Pancreas (tissue), 10 donors: ENCODE measurements around the gene PLA2G4D. TPM values are rescaled to one million over a fixed set of nuclear protein-coding genes. Genes with fewer than 3 reads are reported as not detected.

ENCODE experiments used
- ATAC-seq, 4 donors: fragments of 200-7000 bp; cut with Tn5 transposase; one replicate each; pipeline versions ENCODE4 v1.8.0 to v1.9.1; 2020; ENCODE audit warnings: mild to moderate bottlenecking in 4 of 4, moderate library complexity in 4 of 4
- DNase-seq, 6 donors: peaks; one replicate each; pipeline ENCODE4 v3.0.0-alpha.2; 2020
- FAIRE-seq: peaks from 2 replicates; lab custom pipeline; 2012; peaks lifted over from hg19 to GRCh38; lab: Jason Lieb, UNC
- H3K27ac ChIP-seq, 4 donors: fragments of 200-600 bp; sonication (generic); 1 replicate in 3 of 4; 2 replicates in 1 of 4; pipeline versions ENCODE4 v1.5.0 to v1.8.0; 2020
- H3K27me3 ChIP-seq, 4 donors: fragments of 200-600 bp; one replicate each; pipeline ENCODE4 v1.8.0; 2021
- H3K36me3 ChIP-seq, 3 donors: fragments of 200-600 bp; sonication (generic) in 1 of 3; one replicate each; pipeline versions ENCODE4 v1.5.0 to v1.8.0; 2020 to 2021
- H3K4me1 ChIP-seq, 3 donors: fragments of 200-600 bp; one replicate each; pipeline ENCODE4 v1.8.0; 2021
- H3K4me3 ChIP-seq, 4 donors: fragments of 200-600 bp; sonication (generic) in 2 of 4; one replicate each; pipeline versions ENCODE4 v1.5.0 to v1.8.0; 2020 to 2021
- H3K9me3 ChIP-seq, 4 donors: fragments of 200-600 bp; one replicate each; pipeline ENCODE4 v1.8.0; 2021
- WGBS, 2 donors: extraction: QIAGEN DNeasy Blood & Tissue Kit; methylation state at CpG; one replicate each; pipeline ENCODE4 v1.1.7; 2013; 5-methylcytosine and 5-hydroxymethylcytosine counted together
- intact Hi-C, 3 donors: fragments of 100-400 bp; cut with DNase I; formaldehyde crosslinking; loops; one replicate each; pipeline versions ENCODE4 v1.11.1 to v1.14.2; 2022
- polyA plus RNA-seq, 2 donors: library from polyadenylated mRNA; stranded (reverse); fragments of 200-250 nt; gene quantifications; one replicate each; pipeline ENCODE4 v1.2.3, GENCODE V29; 2013
- total RNA-seq, 6 donors: library from RNA; stranded (reverse); fragmentation: NEBNext Ultra II Directional in 4 of 6; extraction: Animal tissue kit (Norgen Biotek cat#: 25700) in 4 of 6; gene quantifications; one replicate each; pipeline versions ENCODE4 v1.2.1 to v1.2.4, GENCODE V29; 2021 to 2023
- TF ChIP-seq, protein P1 (sequence below), 4 donors: fragments of 200-600 bp; sonication (generic) in 3 of 4; IDR thresholded peaks; one replicate each; pipeline versions ENCODE4 v1.5.0 to v1.8.0; 2021; ENCODE audit warnings: antibody characterized with exemption in 4 of 4
- donor health status: healthy with polysubstance abuse.
- donor health status: DM: no; HTN: no; CAD: no; lungs with moderate emphysema.
- donor health status: DM: no; HTN: no; CAD: no.
- donor health status: control.
- donor health status: control.
- donor health status: Bipolar disorder and iron deficiency.
- donor health status: DM: yes; HTN: yes; CAD: no.
- donor health status: DM: no; HTN: no; CAD: no.
- donor health status: DM: no; HTN: no; CAD: no.
- donor health status: DM: yes; HTN: yes; CAD: no.

The PLA2G4D gene
- total and polyA plus RNA-seq, 8 donors: 0.04 to 0.31 (median 0.07) TPM; not detected in 4

DNA sequence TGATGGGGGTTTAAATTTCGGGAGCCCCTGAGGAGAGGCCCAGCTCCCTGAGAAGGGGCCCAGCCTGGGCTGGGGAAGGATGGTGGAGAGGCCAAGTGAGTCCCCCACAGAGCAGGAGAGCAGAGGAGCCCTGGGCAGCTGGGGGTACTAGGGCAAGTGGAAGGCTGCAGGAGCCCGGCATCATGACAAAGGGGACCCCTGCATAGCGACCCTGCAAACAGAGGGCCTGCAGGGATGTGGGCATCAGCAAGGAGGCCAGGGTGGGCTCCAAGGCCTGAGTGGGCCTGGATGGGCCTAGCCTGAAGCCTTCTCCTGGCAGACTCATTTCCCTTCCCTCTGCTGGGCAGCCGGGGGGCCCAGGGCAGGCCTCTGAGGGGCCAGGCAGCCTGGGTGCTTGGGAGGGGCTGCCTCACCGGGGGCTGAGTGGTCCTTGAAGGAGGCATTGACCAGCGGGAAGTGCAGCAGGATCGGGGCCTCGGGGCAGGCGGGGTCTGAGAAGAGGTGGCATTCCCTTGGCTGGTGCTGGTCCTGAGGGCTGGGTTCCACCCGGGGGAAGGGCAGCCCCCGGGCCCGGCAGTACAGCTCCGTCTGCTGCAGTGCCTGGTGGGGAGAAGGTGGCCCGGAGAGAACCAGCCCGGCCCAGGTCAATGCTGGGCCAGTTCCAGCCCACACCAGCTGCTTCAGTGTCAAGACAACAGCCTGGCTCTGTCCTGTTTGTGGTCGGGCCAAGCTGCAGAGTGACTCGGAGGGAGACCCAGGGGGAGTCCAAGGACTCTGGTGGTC is 24.7 kb downstream of the PLA2G4D start:
- Histone ChIP-seq H3K9me3 (no peaks in the 10 kb centered on the region), H3K27ac (no peak overlapping the region), H3K36me3 (no peaks in the 10 kb centered on the region), H3K27me3 (no peaks in the 10 kb centered on the region), H3K4me3 (no peak overlapping the region), H3K4me1 (no peaks in the 10 kb centered on the region)
- ATAC-seq: no peak
- WGBS, 2 donors: 68 to 69% methylated on average over 14 to 17 of the region's 17 CpGs
- TF ChIP-seq, protein P1, sequence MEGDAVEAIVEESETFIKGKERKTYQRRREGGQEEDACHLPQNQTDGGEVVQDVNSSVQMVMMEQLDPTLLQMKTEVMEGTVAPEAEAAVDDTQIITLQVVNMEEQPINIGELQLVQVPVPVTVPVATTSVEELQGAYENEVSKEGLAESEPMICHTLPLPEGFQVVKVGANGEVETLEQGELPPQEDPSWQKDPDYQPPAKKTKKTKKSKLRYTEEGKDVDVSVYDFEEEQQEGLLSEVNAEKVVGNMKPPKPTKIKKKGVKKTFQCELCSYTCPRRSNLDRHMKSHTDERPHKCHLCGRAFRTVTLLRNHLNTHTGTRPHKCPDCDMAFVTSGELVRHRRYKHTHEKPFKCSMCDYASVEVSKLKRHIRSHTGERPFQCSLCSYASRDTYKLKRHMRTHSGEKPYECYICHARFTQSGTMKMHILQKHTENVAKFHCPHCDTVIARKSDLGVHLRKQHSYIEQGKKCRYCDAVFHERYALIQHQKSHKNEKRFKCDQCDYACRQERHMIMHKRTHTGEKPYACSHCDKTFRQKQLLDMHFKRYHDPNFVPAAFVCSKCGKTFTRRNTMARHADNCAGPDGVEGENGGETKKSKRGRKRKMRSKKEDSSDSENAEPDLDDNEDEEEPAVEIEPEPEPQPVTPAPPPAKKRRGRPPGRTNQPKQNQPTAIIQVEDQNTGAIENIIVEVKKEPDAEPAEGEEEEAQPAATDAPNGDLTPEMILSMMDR (IDR thresholded peaks at IDR 0.05): no peak
- intact Hi-C loops: loop anchor here in 2 of 3 donors (5.0 kb wide), 1 partner anchor 63 kb away; no protein-coding TSS in a partner anchor
- peak in 1 of 6 donors; percentile 56 for DNase-seq
- FAIRE-seq: no peak

GRCh38 chr15:42069025-42069424 is 25.3 kb downstream of the PLA2G4D start:
- H3K4me1 ChIP-seq: no peaks in the 10 kb centered on the region
- H3K36me3 ChIP-seq: no peaks in the 10 kb centered on the region
- no peak overlapping the region for H3K4me3 ChIP-seq
- no peaks in the 10 kb centered on the region for H3K9me3 ChIP-seq
- H3K27ac ChIP-seq: no peak overlapping the region
- TF ChIP-seq, protein P1 (IDR thresholded peaks at IDR 0.05): no peak
- DNase-seq (no peak), ATAC-seq (no peak), FAIRE-seq (no peak)
- intact Hi-C loops: loop anchor here in 2 of 3 donors (5.0 kb wide), 1 partner anchor 63 kb away; no protein-coding TSS in a partner anchor
- no peaks in the 10 kb centered on the region for H3K27me3 ChIP-seq
- 88 to 89% methylated on average over 7 of the region's 7 CpGs for WGBS, 2 donors

DNA sequence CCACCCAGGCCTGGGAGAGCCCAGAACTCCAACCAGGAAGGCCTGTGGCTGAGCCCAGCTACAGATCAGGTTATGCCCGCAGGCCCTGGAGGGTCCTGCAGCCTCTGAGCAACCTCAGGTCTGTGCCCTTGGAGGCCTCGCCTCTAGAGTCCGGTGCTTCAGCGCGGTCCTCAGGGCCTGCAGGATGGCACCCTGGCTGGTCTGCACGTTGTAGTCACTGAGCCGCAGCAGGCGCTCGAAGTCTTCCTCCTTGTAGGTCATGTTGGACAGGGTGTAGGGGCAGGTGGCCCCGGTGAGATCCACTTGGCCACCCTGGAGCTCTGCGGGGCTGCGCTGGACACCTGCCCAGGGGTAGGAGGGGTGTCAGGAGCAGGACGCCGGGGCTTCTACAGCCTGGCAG is 25.8 kb downstream of the PLA2G4D start:
- no peak for DNase-seq
- H3K4me3 ChIP-seq: no peak overlapping the region
- no peaks in the 10 kb centered on the region for H3K27me3 ChIP-seq
- H3K27ac ChIP-seq: no peak overlapping the region
- intact Hi-C loops: loop anchor here in 2 of 3 donors (5.0 kb wide), 1 partner anchor 64 kb away; no protein-coding TSS in a partner anchor
- no peak for ATAC-seq
- no peaks in the 10 kb centered on the region for H3K9me3 ChIP-seq
- TF ChIP-seq, protein P1 (IDR thresholded peaks at IDR 0.05): no peak
- no peaks in the 10 kb centered on the region for H3K36me3 ChIP-seq
- H3K4me1 ChIP-seq: no peaks in the 10 kb centered on the region
- no peak for FAIRE-seq
- WGBS, 2 donors: 89 to 94% methylated on average over 14 of the region's 14 CpGs

DNA sequence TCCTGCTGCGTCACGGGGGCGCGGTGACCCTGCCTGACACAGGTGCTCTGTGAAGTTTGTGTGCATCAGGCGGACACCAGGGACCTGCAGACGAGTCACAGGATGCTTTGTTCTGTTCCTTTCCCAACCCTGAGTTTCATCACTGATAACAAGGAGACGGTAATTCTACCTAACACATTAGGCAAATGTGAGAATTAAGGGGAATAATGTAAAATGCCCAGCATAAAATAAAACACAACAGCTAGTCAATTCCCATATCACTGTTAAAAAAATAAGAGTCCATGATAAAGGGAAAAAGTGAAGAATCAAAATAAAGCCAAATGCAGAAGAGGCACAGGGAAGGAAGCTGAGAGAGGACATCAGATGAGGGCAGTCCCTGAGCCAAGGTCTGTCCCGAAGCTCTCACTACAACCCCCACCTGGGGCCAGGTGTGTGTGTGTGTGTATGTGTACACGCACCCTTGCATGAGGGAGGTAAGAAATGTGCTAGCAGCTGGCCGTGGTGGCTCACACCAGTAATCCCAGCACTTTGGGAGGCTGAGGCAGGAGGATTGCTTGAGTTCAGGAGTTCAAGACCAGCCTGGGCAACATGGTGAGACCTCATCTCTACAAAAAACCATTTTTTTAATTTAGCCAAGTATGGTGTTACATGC is 27.5 kb downstream of the PLA2G4D start:
- H3K4me3 ChIP-seq: no peak overlapping the region
- WGBS, 2 donors: 28 to 30% methylated on average over 10 of the region's 10 CpGs
- H3K4me1 ChIP-seq: no peaks in the 10 kb centered on the region
- ATAC-seq: no peak
- no peaks in the 10 kb centered on the region for H3K27me3 ChIP-seq
- H3K27ac ChIP-seq: no peak overlapping the region
- no peaks in the 10 kb centered on the region for H3K9me3 ChIP-seq
- intact Hi-C loops: loop anchor here in 2 of 3 donors (5.0 kb wide), 1 partner anchor 65 kb away; no protein-coding TSS in a partner anchor
- no peaks in the 10 kb centered on the region for H3K36me3 ChIP-seq
- TF ChIP-seq, protein P1 (IDR thresholded peaks at IDR 0.05): no peak
- FAIRE-seq: no peak
- DNase-seq: peak in 1 of 6 donors; percentile 41
